Stimulated activated CD8-positive, alpha-beta memory T cell treated with anti-CD3 and anti-CD28 coated beads, Interleukin-4, amount 100 ng/mL, for 48 hours (primary cell): ENCODE measurements around the gene FAM221B.

Source experiments
- DNase-seq: peaks from one replicate; pipeline ENCODE4 v3.0.0-alpha.2; 2020

The FAM221B gene

GRCh38 chr9:35828716-35829083 lies at the start of gene FAM221B:
TSS of gene FAM221B (minus strand) at chr9:35828732. CDS start at chr9:35826161, 2,571 bp downstream.
- peak; percentile 56 for DNase-seq

DNA sequence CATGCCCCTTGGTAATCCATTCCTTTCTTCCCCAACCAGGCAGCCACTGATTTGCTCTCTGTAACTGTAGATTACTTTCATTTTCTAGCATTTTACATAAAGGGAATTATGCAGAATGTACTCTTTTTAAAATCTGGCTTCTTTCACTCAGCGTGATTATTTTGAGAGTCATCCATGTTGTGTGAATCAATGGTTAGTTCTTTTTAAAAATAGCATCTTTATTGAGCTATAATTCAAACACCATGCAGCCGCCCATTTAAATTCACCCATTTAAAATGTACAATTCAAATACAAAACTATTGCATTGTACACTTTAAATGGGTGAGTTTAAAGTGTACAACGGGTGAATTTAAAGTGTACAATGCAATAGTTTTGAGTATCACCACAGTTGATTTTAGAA lies 44.0 kb upstream of the FAM221B start:
- no peak for DNase-seq

DNA sequence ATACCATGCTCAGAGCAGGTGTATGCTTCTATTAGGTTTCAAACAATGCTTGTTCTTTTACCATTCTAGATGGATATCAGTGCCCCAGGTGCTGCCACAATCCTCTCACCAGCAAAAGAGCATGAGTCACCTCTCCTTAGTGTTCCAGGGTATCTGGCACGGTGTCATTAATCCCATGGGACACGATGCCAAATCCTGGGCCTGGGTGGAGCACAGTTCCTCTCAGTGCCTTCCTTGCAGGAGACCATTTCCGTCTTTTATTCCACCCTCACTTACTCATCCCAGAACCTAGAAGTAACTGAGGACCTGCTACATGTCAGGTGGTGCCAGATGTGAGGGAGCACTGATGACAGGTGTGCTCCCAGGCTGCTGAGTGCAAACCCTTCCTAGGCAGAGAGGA lies 43.0 kb upstream of the FAM221B start:
- no peak for DNase-seq

- no peak for DNase-seq
Observed at GRCh38 chr9:35870351-35870923, 41.9 kb upstream of the FAM221B start, which contains the start of gene OR13J1. TSS of gene OR13J1 (minus strand) at chr9:35870401. CDS start at chr9:35870401, 0 bp downstream.

- DNase-seq = no peak
Observed at GRCh38 chr9:35869621-35870216, 41.2 kb upstream of the FAM221B start.

DNA sequence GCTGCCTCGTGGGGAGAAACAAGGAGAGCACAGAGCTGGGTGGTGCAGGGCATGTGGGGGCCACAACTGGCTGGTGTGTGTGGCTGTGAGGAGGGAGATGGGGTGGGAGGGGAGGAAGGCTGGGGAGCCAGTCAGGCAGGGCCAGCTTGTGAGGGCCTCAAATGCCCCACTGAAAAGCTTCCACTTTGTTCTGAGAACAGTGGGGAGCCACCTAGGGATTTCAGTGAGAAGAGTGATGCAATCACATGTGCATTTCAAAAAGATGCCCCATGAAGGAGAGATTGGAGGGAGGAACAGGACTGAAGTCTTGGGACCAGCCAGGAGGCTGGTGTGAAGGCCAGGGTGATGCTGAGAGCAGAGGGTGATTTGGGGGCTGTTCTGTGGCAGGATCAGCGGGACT lies 40.4 kb upstream of the FAM221B start:
- DNase-seq = no peak

DNA sequence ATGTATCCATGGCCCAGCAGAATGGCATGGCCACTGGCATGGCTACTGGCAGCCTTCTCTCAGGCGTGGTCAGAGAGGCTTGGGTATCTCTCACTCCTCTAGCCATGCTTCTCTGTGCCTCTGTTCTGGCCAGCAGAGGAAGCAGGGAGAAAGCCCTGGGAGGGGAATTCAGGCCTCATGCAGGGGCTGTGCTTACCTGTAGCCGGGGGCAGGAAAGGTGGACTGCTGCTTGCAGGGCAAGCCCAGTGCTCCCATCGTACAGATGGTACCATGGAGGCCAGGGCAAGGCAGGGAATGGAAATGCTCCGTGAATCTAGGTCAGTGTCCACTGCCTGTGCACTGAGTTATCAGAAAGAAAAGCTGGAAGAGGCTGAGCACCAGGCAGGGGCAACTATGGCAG lies 39.0 kb upstream of the FAM221B start:
- DNase-seq = no peak

DNA sequence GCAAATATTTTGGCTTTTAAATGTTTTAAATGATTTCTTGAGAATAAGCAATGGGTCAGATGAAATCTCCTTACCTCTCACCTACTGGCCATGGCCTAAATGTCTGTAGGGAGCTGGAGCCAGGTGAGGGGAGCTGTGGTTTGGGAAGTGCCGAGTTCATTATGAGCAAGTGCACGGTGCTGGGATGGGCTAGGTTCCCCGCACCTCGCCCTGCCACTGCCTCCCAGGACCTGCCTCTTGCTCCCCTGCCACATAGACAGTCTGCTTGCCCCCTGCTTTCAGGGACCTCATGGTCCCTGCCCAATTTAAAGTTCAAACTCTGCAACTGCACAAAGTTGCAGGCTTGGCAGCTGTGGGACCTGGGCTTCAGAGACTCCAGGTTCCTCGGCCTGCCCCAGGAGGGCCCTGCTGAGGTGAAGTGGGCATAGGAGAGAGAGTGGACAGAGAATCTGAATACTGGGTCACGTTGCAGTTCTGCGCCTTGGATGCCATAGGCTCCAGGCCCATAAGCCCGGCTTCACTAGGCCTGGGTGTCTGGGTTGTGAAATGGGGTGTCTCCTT lies 36.2 kb upstream of the FAM221B start:
- DNase-seq = no peak

DNA sequence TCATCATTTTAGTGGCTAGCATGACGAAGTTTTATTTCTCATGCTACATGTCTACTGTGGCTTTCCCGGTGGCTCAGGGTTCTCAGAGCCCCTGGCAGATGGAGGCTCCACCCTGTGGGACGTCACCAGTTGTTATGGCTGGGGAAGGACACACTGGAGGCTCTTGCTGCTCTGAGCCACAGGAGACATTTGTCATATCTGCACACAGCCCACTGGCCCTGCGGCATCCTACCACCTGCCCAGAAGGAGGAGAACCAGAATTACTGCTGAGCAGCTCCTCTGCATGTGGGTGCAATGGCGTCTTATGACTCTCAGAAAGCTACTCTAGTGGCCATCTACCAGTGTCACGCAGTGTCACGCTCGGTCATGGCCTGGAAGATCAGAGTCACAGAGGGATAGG lies 35.1 kb upstream of the FAM221B start:
- DNase-seq = peak; percentile 14

DNA sequence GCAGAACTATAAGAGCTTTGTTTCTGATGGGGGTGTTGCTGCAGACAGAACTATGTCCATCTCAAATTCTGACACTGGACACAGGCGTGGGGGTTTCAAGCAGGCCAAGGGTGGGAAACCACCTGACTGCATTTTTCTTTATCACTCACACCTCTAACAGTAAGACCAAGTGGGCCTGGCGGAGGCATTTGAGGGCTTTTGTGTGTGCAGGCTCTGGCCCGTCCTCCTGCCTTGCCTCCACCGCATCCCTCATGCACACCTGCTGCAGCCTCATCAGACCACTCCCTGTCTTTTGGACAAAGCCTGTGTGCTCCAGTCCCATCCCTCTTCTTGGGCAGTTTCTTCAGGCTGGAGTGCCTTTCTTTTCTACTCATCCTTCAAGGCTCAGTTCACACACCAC lies 33.8 kb upstream of the FAM221B start:
- DNase-seq = no peak

GRCh38 chr9:35861161-35861897 lies 32.8 kb upstream of the FAM221B start:
- peak; percentile 12 for DNase-seq

DNA sequence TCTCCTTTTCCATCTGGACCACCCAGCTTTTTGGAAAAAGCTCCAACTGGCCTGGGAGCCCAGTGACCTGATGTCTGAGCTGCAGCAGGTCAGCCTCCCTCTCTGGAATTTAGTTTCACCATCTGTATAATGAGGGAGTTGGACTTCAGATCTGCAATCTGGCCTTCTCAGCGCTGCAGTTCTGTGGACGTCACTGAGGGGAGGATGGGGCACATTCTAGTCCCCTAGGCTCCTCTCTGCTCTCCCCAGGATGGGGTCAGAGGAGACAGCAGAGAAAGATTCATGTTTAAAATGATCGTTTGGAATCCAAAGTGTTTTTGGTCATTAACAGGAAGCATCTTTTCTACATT lies 31.4 kb upstream of the FAM221B start:
- DNase-seq = peak; percentile 1

DNA sequence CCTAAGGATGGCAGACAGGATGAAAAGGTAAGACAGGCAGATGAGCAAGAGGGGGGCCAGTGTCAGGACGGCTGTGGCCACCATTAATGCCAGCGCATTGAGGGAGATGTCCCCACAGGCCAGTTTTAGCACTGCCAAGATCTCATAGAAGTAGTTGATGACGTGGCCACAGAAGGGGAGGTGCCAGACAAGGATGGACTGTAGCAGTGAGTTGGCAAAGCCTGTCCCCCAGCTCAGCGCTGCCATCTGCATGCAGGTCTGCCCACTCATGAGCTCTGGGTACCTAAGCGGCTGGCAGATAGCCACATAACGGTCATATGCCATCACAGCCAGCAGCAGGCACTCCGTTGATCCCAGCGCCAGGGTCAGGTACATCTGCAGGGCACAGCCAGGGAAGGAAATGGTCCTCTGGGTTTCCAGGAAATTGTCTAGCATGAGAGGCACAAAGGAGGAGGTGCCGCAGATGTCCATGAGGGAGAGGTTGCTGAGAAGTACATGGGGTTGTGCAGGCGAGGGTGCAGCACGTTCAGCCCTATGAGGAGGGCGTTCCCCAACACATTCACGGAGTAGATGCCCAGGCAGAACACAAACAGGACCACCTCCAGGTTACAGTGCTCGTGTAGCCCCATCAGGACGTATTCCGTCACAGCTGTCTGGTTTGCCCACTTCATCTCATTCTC lies 30.9 kb upstream of the FAM221B start:
- DNase-seq = peak; percentile 25

DNA sequence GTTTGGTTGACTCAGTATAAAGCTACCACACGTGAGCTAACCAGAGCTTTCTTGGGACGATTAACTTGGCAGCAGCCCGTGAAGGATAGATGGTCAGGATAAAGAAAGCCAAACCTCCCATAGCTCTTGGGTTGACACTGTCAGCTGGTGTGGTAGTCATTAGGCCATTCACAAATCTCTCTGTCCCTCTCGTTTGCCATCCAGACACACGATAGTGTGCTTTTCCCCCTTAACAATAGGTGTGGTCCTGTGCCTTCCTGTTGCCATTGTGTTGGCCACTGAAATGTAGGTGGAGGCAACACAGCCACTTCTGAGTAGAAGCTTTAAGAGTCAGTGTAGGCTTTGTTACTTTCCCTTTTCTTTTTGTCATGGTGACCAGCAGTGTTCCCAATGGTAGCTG lies 29.9 kb upstream of the FAM221B start:
- peak; percentile 7 for DNase-seq

- peak; percentile 15 for DNase-seq
Observed at GRCh38 chr9:35856882-35857281, 28.4 kb upstream of the FAM221B start.

GRCh38 chr9:35856206-35856605 lies 27.7 kb upstream of the FAM221B start:
- DNase-seq = peak; percentile 1

DNA sequence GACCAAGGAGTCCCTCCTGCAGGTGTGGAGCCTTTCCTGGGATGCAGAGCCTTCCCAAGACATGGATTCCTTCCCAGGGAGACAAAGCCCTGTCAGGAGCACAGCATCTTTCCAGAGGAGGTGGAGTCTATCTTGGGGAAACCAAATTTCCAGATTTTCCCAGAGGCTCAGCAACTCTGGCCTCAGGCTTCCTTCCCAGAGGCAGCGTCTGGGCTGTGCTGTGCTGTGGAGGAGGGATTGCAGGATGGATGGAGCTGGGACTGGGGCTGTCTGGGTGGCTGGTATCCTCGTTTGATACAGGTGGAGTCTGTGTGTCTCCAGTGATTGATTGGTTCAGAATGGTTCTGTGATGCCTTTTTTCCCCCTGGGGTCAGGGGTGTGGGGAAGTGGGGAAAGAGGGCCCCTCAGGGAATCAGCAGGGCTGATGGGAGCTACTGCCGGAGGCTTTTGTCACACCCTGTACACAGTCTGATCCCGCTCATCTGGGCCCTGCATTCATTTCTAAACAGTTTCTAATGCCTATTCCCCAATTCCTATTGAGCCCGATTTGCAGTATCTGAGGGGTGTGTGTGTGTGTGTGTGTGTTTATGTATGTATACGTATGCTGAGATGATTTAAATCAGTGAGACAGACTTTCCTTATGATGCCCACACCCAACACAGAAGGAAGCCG lies 25.7 kb upstream of the FAM221B start:
- DNase-seq = peak; percentile 5

DNA sequence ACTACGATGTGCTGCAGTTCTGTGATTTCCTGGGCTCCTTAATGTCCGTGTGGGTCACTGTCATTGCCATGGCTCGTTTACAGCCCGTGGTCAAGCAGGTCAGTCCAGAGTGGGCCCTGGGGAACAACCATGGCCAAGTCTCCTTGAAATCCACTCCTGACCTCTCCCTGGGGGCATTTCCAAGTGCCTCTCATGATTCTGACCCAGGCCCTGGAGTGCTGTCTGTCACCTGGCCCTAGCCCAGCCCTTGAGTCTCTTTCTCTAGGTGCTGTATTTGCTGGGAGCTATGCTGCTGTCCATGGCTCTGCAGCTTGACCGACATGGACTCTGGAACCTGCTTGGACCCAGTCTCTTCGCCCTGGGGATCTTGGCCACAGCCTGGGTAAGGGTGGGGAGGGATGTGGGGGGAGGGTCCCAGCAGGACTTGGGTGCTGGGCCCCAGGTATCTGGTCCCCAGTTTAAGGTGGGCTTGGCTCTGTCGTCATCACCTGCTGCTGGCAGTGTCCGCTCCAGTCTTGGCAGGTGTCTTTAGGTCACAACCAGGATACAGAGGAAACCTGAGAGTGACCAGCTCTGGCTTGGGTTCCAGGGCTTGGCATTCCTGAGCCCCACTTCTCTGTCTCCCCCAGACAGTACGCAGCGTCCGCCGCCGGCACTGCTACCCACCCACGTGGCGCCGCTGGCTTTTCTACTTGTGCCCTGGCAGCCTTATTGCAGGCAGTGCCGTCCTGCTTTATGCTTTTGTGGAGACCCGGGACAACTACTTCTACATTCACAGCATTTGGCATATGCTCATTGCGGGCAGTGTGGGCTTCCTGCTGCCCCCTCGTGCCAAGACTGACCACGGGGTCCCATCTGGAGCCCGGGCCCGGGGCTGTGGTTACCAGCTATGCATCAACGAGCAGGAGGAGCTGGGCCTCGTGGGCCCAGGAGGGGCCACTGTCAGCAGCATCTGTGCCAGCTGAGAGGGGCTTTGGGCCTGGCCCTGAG lies 24.6 kb upstream of the FAM221B start:
- DNase-seq = no peak

- no peak for DNase-seq
Observed at GRCh38 chr9:35852267-35852815, 23.8 kb upstream of the FAM221B start.

- DNase-seq = peak; percentile 63
Observed at GRCh38 chr9:35847792-35848572, 19.4 kb upstream of the FAM221B start.
